Skin epidermis (tissue), 12 donors: ENCODE results near the gene TXNIP.

Experiments used
- H3K27ac ChIP-seq, 21 experiments: fragments of 200-600 bp; sonication (generic) in 11 of 21; one replicate each; pipeline ENCODE4 v1.5.0; 2020; ENCODE audit warnings: mild to moderate bottlenecking in 3 of 21, inconsistent platforms in 2 of 21, moderate library complexity in 2 of 21
- H3K4me3 ChIP-seq, 7 experiments: fragments of 200-600 bp; sonication (generic) in 2 of 7; one replicate each; pipeline ENCODE4 v1.5.0; 2020; ENCODE audit warnings: inconsistent platforms in 2 of 7, mild to moderate bottlenecking in 2 of 7, moderate library complexity in 1 of 7

TXNIP gene

DNA sequence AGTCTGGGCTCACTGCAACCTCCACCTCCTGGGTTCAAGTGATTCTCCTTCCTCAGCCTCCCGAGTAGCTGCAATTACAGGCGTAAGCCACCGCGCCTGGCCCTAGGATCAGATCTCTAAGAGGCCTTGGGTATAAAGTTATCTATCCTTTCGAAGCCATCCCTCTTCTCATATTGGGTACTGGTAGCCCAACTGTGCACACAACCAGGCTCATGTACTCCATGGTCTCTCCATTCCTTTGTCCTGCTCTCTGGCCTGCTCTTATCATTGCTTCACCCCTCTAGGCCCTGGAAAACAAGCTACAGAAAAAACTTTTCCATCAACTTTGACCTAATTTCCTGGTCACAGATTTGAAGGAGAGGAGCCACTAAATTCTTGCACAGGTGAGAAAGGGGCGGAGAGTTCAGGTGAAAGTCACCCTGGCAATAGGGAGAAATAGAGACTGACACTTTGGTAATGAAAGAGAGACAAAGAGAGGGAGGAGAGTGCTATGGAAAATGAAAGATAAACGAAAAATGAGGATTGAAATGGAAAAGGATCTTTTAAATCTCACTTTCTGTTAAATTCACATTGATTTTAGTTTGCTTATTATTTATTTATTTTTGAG lies 6.0 kb downstream of the TXNIP start:
- peak overlapping the region in 10 of 21 experiments; percentile 8 to 97 (median 31) for H3K27ac ChIP-seq
- H3K4me3 ChIP-seq: no peak overlapping the region

DNA sequence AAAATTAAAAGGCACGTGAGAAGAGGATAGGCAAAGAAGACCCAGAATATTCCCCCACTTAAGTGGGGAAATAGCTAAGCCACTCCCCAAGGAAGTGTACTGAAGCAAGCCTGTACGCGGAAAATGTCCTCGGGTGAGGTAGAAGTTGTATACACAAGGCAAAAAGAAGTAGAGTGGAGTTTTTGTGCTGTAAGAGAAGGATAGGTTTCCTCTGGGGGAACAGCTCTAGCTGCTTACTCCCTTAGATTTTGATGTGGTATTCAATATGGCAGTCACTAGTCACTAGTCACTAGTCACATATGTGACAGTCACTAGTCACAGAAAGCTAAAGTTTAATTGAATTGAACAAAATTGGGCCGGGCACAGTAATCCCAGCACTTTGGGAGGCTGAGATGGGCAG lies 7.6 kb downstream of the TXNIP start:
- peak overlapping the region in 6 of 21 experiments; percentile 18 to 55 (median 26) for H3K27ac ChIP-seq

GRCh38 chr1:145987926-145988325 lies 8.5 kb downstream of the TXNIP start:
- peak overlapping the region in 6 of 21 experiments; percentile 20 to 55 (median 30) for H3K27ac ChIP-seq
- H3K4me3 ChIP-seq: no peak overlapping the region

More for the DNA sequence above, 7.6 kb downstream of the TXNIP start:
- no peak overlapping the region for H3K4me3 ChIP-seq

DNA sequence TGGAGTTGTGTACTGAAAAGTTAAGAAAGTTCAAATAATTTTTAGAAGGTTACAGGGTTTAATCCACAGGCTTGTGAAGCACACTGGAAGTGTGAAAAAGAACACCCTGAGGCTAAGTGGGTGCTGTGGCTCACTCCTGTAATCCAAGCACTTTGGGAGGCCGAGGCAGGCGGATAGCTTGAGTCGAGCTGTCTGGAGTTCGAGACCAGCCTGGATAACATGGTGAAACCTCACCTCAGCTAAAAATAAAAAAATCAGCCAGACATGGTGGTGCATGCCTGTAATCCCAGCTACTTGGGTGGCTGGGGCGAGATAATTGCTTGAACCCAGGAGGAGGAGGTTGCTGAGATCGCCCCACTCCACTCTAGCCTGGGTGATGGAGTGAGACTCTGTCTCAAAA lies 9.8 kb downstream of the TXNIP start:
- no peak overlapping the region for H3K4me3 ChIP-seq
- H3K27ac ChIP-seq: peak overlapping the region in 15 of 21 experiments; percentile 10 to 95 (median 71)

GRCh38 chr1:145985502-145986439 lies 10.6 kb downstream of the TXNIP start:
- Histone ChIP-seq H3K27ac (peak overlapping the region in 20 of 21 experiments; percentile 52 to 95 (median 84)), H3K4me3 (peak overlapping the region in 3 of 7 experiments; percentile 1 to 11 (median 6))

- Histone ChIP-seq H3K27ac (peak overlapping the region in 20 of 21 experiments; percentile 52 to 95 (median 84)), H3K4me3 (peak overlapping the region in 3 of 7 experiments; percentile 1 to 11 (median 6))
Observed at GRCh38 chr1:145985129-145985501, 11.3 kb downstream of the TXNIP start.

DNA sequence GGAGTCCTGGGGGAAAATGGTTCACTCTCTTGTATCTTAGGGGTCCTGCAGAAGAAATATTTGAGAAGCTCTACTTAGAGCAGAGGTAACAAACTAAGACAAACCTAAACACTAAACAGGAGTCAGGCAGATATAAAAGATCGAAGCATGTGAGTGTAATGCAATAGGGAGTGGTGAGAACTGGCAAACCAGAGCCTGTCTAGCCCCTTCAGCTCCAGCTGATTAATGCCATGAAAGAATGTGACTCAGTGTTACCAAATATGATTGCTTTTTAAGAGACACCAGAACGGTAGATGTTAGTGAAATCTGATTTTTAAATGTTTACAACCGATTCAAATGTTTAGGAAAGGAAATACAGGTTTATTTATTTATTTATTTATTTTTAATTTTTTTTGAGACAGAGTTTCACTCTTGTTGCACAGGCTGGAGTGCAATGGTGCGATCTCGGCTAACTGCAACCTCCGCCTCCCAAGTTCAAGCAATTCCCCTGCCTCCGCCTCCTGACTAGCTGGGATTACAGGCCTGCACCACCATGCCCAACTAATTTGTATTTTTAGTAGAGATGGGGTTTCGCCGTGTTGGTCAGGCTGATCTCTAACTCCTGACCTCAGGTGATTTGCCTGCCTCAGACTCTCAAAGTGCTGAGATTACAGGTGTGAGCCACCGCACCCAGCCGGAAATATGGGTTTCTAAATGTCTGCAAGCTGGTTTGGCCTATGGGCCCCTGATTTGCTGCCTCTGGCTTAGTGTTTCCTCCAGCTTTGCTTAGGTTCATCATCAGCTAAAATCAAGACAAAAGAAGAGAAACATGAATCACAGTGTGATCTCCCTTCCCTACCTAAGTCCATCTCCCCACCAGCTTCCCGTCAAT lies 12.2 kb downstream of the TXNIP start:
- Histone ChIP-seq H3K27ac (peak overlapping the region in 20 of 21 experiments; percentile 46 to 95 (median 86)), H3K4me3 (no peak overlapping the region)

DNA sequence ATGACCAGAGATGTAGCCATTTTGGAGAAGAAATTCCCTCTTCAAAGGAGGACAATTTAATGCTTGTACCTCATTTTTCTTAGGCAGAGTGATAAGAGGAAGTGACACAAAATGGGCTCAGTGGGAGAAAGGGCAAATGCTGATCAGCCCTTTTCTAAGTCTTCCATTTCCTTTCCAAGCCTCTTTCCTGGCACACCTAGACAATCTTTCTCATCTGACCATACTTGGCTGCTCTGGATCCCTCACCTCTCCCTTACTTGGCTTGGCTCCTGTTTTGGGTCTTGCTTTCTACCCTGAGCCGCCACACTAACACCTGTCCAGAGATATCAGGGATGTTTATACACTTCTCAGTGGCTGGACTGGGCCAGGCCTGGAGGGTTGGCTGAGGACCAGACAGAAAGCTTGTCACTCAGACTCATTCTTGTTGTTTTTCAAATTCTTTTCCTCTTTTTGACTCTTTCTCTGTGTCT lies 13.1 kb downstream of the TXNIP start:
- Histone ChIP-seq H3K27ac (peak overlapping the region in 18 of 21 experiments; percentile 32 to 95 (median 87)), H3K4me3 (no peak overlapping the region)

DNA sequence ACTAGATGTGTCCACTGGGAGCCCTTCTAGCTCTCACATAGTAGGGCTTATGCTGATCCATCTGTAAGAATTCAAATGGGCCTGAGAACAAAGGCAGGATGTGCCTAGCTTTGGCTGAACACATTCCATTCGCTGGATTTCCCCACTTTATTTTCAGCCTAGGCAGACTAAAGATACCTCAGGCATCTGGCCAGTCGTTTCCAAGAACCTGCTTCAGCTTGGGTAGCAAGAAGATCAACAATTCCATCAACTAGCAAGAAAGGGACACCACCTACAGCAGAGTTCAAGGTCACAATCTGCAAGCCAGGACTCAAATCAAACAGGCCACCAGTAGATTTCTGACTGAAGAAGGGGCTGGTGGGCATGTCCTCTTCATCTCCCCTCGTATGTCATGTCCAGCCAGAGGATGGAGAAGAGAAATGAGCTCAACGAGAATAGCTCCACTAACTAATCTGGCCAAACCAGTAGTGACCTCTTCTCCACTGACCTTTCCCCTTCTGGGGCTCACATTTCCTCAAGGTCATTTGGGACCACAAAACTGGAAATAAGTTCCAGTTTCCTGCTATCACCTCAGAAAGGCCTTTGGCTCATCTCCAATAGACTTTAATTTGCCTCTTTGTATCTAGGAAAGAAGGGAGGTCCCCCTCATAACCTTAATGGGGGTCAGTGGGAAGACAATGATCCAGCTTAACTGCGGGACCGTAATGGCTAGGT lies 14.2 kb downstream of the TXNIP start:
- H3K4me3 ChIP-seq: no peak overlapping the region

GRCh38 chr1:145980457-145980994 lies 15.9 kb downstream of the TXNIP start:
- H3K27ac ChIP-seq: peak overlapping the region in 20 of 21 experiments; percentile 66 to 98 (median 88)
- H3K4me3 ChIP-seq: peak overlapping the region in 1 of 7 experiments; percentile 1

More for the DNA sequence above, 14.2 kb downstream of the TXNIP start:
- peak overlapping the region in 18 of 21 experiments; percentile 13 to 95 (median 88) for H3K27ac ChIP-seq

DNA sequence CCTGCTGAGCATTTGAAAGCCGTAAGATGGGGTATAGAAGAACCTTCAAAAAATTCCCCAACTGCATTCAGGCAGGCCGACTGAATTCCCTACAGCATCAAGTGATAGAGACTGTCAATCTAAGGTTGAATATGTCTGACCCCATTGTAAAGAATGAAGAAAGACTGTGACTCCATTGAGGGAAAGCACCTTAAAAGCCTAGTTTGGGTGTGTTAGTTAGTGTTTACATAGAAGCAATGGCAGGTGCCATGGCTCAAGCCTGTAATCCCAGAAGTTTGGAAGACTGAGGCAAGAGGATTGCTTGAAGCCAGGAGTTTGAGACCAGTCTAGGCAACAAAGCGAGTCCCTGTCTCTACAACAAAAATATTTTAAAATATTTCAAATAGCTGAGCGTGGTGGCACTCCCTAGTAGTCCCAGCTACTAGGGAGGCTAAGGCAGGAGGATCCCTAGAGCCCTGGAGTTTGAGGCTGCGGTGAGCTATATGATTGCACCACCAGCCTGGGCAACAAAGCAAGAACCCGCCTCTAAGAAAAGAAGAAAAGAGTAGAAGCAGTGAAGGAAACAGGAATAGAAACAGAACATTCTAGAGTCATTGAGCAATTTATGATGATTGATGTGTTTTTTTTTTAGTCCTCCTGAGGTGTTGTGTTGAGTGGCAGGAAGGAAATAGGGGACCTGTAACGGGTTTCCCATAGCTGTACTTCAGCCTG lies 16.5 kb downstream of the TXNIP start:
- H3K27ac ChIP-seq: peak overlapping the region; percentile 33 to 98 (median 88)
- H3K4me3 ChIP-seq: peak overlapping the region in 1 of 7 experiments; percentile 9

GRCh38 chr1:145978854-145979745 lies 17.3 kb downstream of the TXNIP start:
- H3K27ac ChIP-seq: peak overlapping the region; percentile 28 to 98 (median 90)
- H3K4me3 ChIP-seq: peak overlapping the region in 1 of 7 experiments; percentile 7

- no peak overlapping the region for H3K4me3 ChIP-seq
- peak overlapping the region; percentile 28 to 98 (median 90) for H3K27ac ChIP-seq
Observed at GRCh38 chr1:145978471-145978853, 17.9 kb downstream of the TXNIP start.

- Histone ChIP-seq H3K27ac (peak overlapping the region in 20 of 21 experiments; percentile 80 to 98 (median 90)), H3K4me3 (no peak overlapping the region)
Observed at GRCh38 chr1:145977486-145978470, 18.6 kb downstream of the TXNIP start.

DNA sequence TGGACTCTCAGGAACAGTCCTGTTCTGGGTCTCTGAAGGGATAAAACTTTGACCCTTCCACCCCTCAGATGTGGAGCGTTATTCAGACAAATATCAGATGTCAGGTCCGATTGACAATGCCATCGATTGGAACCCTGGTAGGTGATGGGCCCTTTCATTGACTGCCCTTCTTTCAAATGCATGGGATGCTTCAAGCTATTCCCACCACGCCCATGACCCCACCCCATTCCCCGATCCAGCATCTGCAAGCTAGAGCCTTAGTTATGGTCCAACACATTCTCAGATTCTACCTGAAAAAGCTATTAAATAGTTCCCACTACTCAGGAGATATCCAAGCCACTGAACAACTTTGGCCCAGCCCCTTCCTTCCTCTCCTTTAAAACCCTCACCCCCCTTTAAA lies 19.4 kb downstream of the TXNIP start:
- Histone ChIP-seq H3K27ac (peak overlapping the region in 12 of 21 experiments; percentile 41 to 98 (median 92)), H3K4me3 (no peak overlapping the region)

DNA sequence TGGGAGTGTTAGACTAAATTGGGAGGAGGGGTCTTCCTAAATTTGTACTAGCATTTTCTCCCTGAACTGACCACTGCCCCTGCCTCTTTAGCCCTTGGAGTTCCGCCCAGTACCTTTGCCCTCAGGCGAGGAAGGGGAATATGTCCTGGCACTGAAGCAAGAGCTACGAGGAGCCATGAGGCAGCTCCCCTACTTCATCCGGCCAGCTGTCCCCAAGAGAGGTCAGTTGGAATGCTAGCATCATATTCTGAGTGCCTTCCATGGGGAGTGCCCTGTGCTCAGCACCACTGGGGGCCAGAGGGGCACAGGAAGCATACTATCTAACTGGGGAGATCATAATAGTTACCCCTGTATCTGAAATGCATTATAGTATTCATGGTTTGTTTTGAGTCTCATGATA lies 21.2 kb downstream of the TXNIP start:
- no peak overlapping the region for H3K4me3 ChIP-seq
- peak overlapping the region in 1 of 21 experiments; percentile 10 for H3K27ac ChIP-seq
